Activated T-helper 9 cell treated with anti-CD3 and anti-CD28 coated beads, Interleukin-2, amount 50 U/mL, for 16 hours (primary cell): Measurements from ENCODE around the gene SMIM45.

Experiments
- DNase-seq: peaks from one replicate; pipeline ENCODE4 v3.0.0-alpha.2; 2020; ENCODE audit warnings: low read depth

The SMIM45 gene

GRCh38 chr22:41951898-41952474, at the start of gene SMIM45:
SMIM45 (plus strand) TSS chr22:41952150.
- no peak for DNase-seq

GRCh38 chr22:41902932-41903421, 49.0 kb upstream of the SMIM45 start:
- no peak for DNase-seq

- no peak for DNase-seq
Measured at GRCh38 chr22:41904450-41905410, 47.2 kb upstream of the SMIM45 start.

GRCh38 chr22:41905411-41906202, 46.3 kb upstream of the SMIM45 start:
- DNase-seq: no peak

- no peak for DNase-seq
Measured at GRCh38 chr22:41906822-41907221, 45.1 kb upstream of the SMIM45 start.

GRCh38 chr22:41907436-41908401, 44.2 kb upstream of the SMIM45 start:
- no peak for DNase-seq

- DNase-seq: no peak
Measured at GRCh38 chr22:41908411-41909309, 43.3 kb upstream of the SMIM45 start.

GRCh38 chr22:41909310-41910049, 42.5 kb upstream of the SMIM45 start:
- DNase-seq: no peak

GRCh38 chr22:41910050-41911000, 41.6 kb upstream of the SMIM45 start:
- no peak for DNase-seq

- DNase-seq: no peak
Measured at GRCh38 chr22:41911001-41911611, 40.8 kb upstream of the SMIM45 start.

- DNase-seq: no peak
Measured at GRCh38 chr22:41912338-41913039, 39.5 kb upstream of the SMIM45 start.

GRCh38 chr22:41913040-41913719, 38.8 kb upstream of the SMIM45 start:
- no peak for DNase-seq

GRCh38 chr22:41913842-41914534, 38.0 kb upstream of the SMIM45 start:
- DNase-seq: no peak

- DNase-seq: no peak
Measured at GRCh38 chr22:41914611-41915034, 37.3 kb upstream of the SMIM45 start.

- peak; percentile 50 for DNase-seq
Measured at GRCh38 chr22:41915035-41915785, 36.7 kb upstream of the SMIM45 start, which contains the start of gene SHISA8. SHISA8 (minus strand) TSS chr22:41915074; CDS start chr22:41914667, 407 bp downstream.
